ENCODE measurements around the gene NEDD4L.

The NEDD4L gene

GRCh38 chr18:58257461-58257860 lies 213.4 kb downstream of the NEDD4L start:
- Histone ChIP-seq H3K36me3 (ENCODE audit: control insufficient read depth in 1 of 2, insufficient read depth in 2 of 2, low read length in 2 of 2) (peaks cover 14 to 16% of the 10 kb centered on the region in 2 experiments), H3K4me1 (ENCODE audit: control insufficient read depth in 1 of 2, insufficient read depth in 2 of 2, low read length in 2 of 2) (peaks cover 10 to 15% of the 10 kb centered on the region in 2 experiments), H3K27me3 (ENCODE audit: insufficient read depth, low read length) (no peaks in the 10 kb centered on the region), H3K14ac (ENCODE audit: low read length) (no peak overlapping the region), H2BK12ac (ENCODE audit: low read length) (no peak overlapping the region), H3K4me2 (ENCODE audit: low read length) (no peak overlapping the region), H3K9ac (ENCODE audit: low read length) (no peak overlapping the region), H3K4me3 (ENCODE audit: low read depth, low read length) (no peak overlapping the region), H2BK120ac (ENCODE audit: insufficient read depth, low read length, poor library complexity) (no peak overlapping the region), H2AK5ac (ENCODE audit: low read length) (no peak overlapping the region), H4K12ac (ENCODE audit: low read depth, low read length) (no peak overlapping the region), H3K4ac (ENCODE audit: low read depth, low read length) (no peak overlapping the region), H3K18ac (ENCODE audit: low read length) (no peak overlapping the region), H3K9me3 (ENCODE audit: insufficient read depth, low read depth, low read length) (no peaks in the 10 kb centered on the region), H3K23ac (ENCODE audit: low read length) (no peak overlapping the region), H2AFZ (ENCODE audit: insufficient read depth, low read length, poor library complexity) (no peak overlapping the region), H2BK5ac (ENCODE audit: low read depth, low read length, poor library complexity) (no peak overlapping the region), H3K79me1 (ENCODE audit: low read length) (peaks cover 8% of the 10 kb centered on the region), H3K27ac (ENCODE audit: low read depth, low read length) (no peak overlapping the region), H3K79me2 (ENCODE audit: control insufficient read depth, insufficient read depth, low read length, poor library complexity) (peaks cover 4% of the 10 kb centered on the region), H4K8ac (ENCODE audit: low read depth, low read length) (no peak overlapping the region), H4K91ac (ENCODE audit: low read depth, low read length) (no peak overlapping the region)
- no peak for DNase-seq
- no CpG with 5 or more reads among the region's 9 CpGs for WGBS (ENCODE audit: extremely low coverage, insufficient coverage, insufficient read length)

- Histone ChIP-seq H3K4me2 (ENCODE audit: low read length) (no peak overlapping the region), H2AFZ (ENCODE audit: insufficient read depth, low read length, poor library complexity) (no peak overlapping the region), H3K9ac (ENCODE audit: low read length) (no peak overlapping the region), H3K27me3 (ENCODE audit: insufficient read depth, low read length) (no peaks in the 10 kb centered on the region), H2BK12ac (ENCODE audit: low read length) (no peak overlapping the region), H2AK5ac (ENCODE audit: low read length) (no peak overlapping the region), H3K14ac (ENCODE audit: low read length) (no peak overlapping the region), H2BK120ac (ENCODE audit: insufficient read depth, low read length, poor library complexity) (no peak overlapping the region), H3K4me3 (ENCODE audit: low read depth, low read length) (no peak overlapping the region), H2BK5ac (ENCODE audit: low read depth, low read length, poor library complexity) (no peak overlapping the region), H4K12ac (ENCODE audit: low read depth, low read length) (no peak overlapping the region), H4K8ac (ENCODE audit: low read depth, low read length) (no peak overlapping the region), H3K18ac (ENCODE audit: low read length) (no peak overlapping the region), H3K4ac (ENCODE audit: low read depth, low read length) (no peak overlapping the region), H4K91ac (ENCODE audit: low read depth, low read length) (no peak overlapping the region), H3K4me1 (ENCODE audit: control insufficient read depth in 1 of 2, insufficient read depth in 2 of 2, low read length in 2 of 2) (peaks cover 10 to 17% of the 10 kb centered on the region in 2 experiments), H3K23ac (ENCODE audit: low read length) (no peak overlapping the region), H3K36me3 (ENCODE audit: control insufficient read depth in 1 of 2, insufficient read depth in 2 of 2, low read length in 2 of 2) (peaks cover 14 to 16% of the 10 kb centered on the region in 2 experiments), H3K79me2 (ENCODE audit: control insufficient read depth, insufficient read depth, low read length, poor library complexity) (peaks cover 6% of the 10 kb centered on the region), H3K9me3 (ENCODE audit: insufficient read depth, low read depth, low read length) (no peaks in the 10 kb centered on the region), H3K27ac (ENCODE audit: low read depth, low read length) (no peak overlapping the region), H3K79me1 (ENCODE audit: low read length) (peaks cover 11% of the 10 kb centered on the region)
- WGBS (ENCODE audit: extremely low coverage, insufficient coverage, insufficient read length): no CpG with 5 or more reads among the region's 11 CpGs
- DNase-seq: no peak
Measured at GRCh38 chr18:58258692-58259342, 214.8 kb downstream of the NEDD4L start.

- Histone ChIP-seq H2BK5ac (ENCODE audit: low read depth, low read length, poor library complexity) (peak overlapping the region; percentile 76), H3K79me1 (ENCODE audit: low read length) (peaks cover 12% of the 10 kb centered on the region), H2AK5ac (ENCODE audit: low read length) (no peak overlapping the region), H3K23ac (ENCODE audit: low read length) (no peak overlapping the region), H3K9me3 (ENCODE audit: insufficient read depth, low read depth, low read length) (no peaks in the 10 kb centered on the region), H4K12ac (ENCODE audit: low read depth, low read length) (no peak overlapping the region), H3K36me3 (ENCODE audit: control insufficient read depth in 1 of 2, insufficient read depth in 2 of 2, low read length in 2 of 2) (no peaks in the 10 kb centered on the region), H3K4me1 (ENCODE audit: control insufficient read depth in 1 of 2, insufficient read depth in 2 of 2, low read length in 2 of 2) (peaks cover 9 to 14% of the 10 kb centered on the region in 2 experiments), H3K27ac (ENCODE audit: low read depth, low read length) (peak overlapping the region; percentile 80), H4K91ac (ENCODE audit: low read depth, low read length) (no peak overlapping the region), H3K4me3 (ENCODE audit: low read depth, low read length) (no peak overlapping the region), H3K18ac (ENCODE audit: low read length) (no peak overlapping the region), H4K8ac (ENCODE audit: low read depth, low read length) (no peak overlapping the region), H2AFZ (ENCODE audit: insufficient read depth, low read length, poor library complexity) (no peak overlapping the region), H3K79me2 (ENCODE audit: control insufficient read depth, insufficient read depth, low read length, poor library complexity) (peaks cover 2% of the 10 kb centered on the region), H3K27me3 (ENCODE audit: insufficient read depth, low read length) (no peaks in the 10 kb centered on the region), H2BK12ac (ENCODE audit: low read length) (no peak overlapping the region), H2BK120ac (ENCODE audit: insufficient read depth, low read length, poor library complexity) (no peak overlapping the region), H3K14ac (ENCODE audit: low read length) (no peak overlapping the region), H3K4me2 (ENCODE audit: low read length) (peak overlapping the region; percentile 31), H3K4ac (ENCODE audit: low read depth, low read length) (no peak overlapping the region), H3K9ac (ENCODE audit: low read length) (no peak overlapping the region)
- no CpG with 5 or more reads among the region's 7 CpGs for WGBS (ENCODE audit: extremely low coverage, insufficient coverage, insufficient read length)
- peak; percentile 79 to 91 for DNase-seq
Measured at GRCh38 chr18:58263055-58263957, 219.3 kb downstream of the NEDD4L start.

- no peaks in the 10 kb centered on the region for H3K27me3 ChIP-seq (ENCODE audit: insufficient read depth, low read length)
- no peaks in the 10 kb centered on the region for H3K9me3 ChIP-seq (ENCODE audit: insufficient read depth, low read depth, low read length)
- no peak overlapping the region for H3K27ac ChIP-seq (ENCODE audit: low read depth, low read length)
- DNase-seq: no peak
- peak overlapping the region; percentile 90 for H2BK12ac ChIP-seq (ENCODE audit: low read length)
- no peak overlapping the region for H3K18ac ChIP-seq (ENCODE audit: low read length)
- no peak overlapping the region for H2BK120ac ChIP-seq (ENCODE audit: insufficient read depth, low read length, poor library complexity)
- peak overlapping the region; percentile 75 for H2BK5ac ChIP-seq (ENCODE audit: low read depth, low read length, poor library complexity)
- H3K79me1 ChIP-seq (ENCODE audit: low read length): peaks cover 12% of the 10 kb centered on the region
- H3K4me2 ChIP-seq (ENCODE audit: low read length): no peak overlapping the region
- no peak overlapping the region for H3K14ac ChIP-seq (ENCODE audit: low read length)
- no peaks in the 10 kb centered on the region for H3K36me3 ChIP-seq (ENCODE audit: control insufficient read depth in 1 of 2, insufficient read depth in 2 of 2, low read length in 2 of 2)
- H3K23ac ChIP-seq (ENCODE audit: low read length): no peak overlapping the region
- H3K9ac ChIP-seq (ENCODE audit: low read length): no peak overlapping the region
- WGBS (ENCODE audit: extremely low coverage, insufficient coverage, insufficient read length): no CpG with 5 or more reads among the region's 5 CpGs
- no peak overlapping the region for H3K4me3 ChIP-seq (ENCODE audit: low read depth, low read length)
- H4K91ac ChIP-seq (ENCODE audit: low read depth, low read length): no peak overlapping the region
- H3K4me1 ChIP-seq (ENCODE audit: control insufficient read depth in 1 of 2, insufficient read depth in 2 of 2, low read length in 2 of 2): peaks cover 15 to 21% of the 10 kb centered on the region in 2 experiments
- H2AFZ ChIP-seq (ENCODE audit: insufficient read depth, low read length, poor library complexity): no peak overlapping the region
- H4K8ac ChIP-seq (ENCODE audit: low read depth, low read length): no peak overlapping the region
- peak overlapping the region; percentile 91 for H2AK5ac ChIP-seq (ENCODE audit: low read length)
- H4K12ac ChIP-seq (ENCODE audit: low read depth, low read length): no peak overlapping the region
- H3K79me2 ChIP-seq (ENCODE audit: control insufficient read depth, insufficient read depth, low read length, poor library complexity): peaks cover 2% of the 10 kb centered on the region
- H3K4ac ChIP-seq (ENCODE audit: low read depth, low read length): no peak overlapping the region
Measured at GRCh38 chr18:58264075-58264474, 220.0 kb downstream of the NEDD4L start.

Data from trophoblast cell (in vitro differentiated cells and primary cell).